Measurements from ENCODE around the gene CLEC4E. TPM values are rescaled to one million over a fixed set of nuclear protein-coding genes. Genes with fewer than 3 reads are reported as not detected.

Gene CLEC4E
- total and polyA plus RNA-seq, 2 of the 4 experiments (the other 2 are of a cell fraction): not detected

DNA sequence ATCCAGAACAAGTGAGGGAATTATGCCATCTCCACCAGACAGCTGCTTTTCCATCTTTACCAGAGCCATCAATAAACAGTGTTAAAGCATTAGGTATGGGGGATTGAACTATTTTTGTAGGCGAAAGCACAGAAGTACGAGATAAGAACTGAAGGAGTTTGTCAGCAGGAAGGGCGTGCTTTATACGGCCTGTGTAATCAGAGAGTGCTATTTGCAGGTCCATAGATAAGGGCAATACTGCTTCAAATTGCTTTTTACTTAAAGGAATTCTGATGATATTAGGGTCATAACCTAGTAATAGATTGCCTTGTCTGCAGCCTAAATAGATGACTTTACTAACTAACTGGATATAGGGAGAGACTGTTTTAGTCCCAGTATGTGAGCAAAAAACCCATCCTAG is 20.3 kb upstream of the CLEC4E start:
- Histone ChIP-seq H3K9me1 (ENCODE audit: insufficient read depth, low read length) (no peaks in the 10 kb centered on the region), H4K5ac (ENCODE audit: low read depth, low read length) (no peak overlapping the region), H4K20me1 (ENCODE audit: insufficient read depth, low read length) (no peaks in the 10 kb centered on the region), H4K8ac (ENCODE audit: low read depth in 2 of 2, low read length in 2 of 2) (no peak overlapping the region), H2BK20ac (ENCODE audit: low read depth, low read length) (no peak overlapping the region), H3K27ac (ENCODE audit: insufficient read depth, low read length) (no peak overlapping the region), H2BK15ac (ENCODE audit: low read depth, low read length) (no peak overlapping the region), H3K36me3 (ENCODE audit: control insufficient read depth, insufficient read depth, low read length) (no peaks in the 10 kb centered on the region), H3K23ac (ENCODE audit: low read depth, low read length) (no peak overlapping the region), H3K4me1 (ENCODE audit: control insufficient read depth, insufficient read depth, low read length) (no peaks in the 10 kb centered on the region), H3K27me3 (ENCODE audit: control insufficient read depth, insufficient read depth, low read length) (no peaks in the 10 kb centered on the region), H2BK120ac (ENCODE audit: low read depth, low read length) (no peak overlapping the region), H3K9ac (ENCODE audit: low read depth, low read length) (no peak overlapping the region), H3K79me1 (ENCODE audit: low read depth in 1 of 2, low read length in 2 of 2) (no peaks in the 10 kb centered on the region), H2BK5ac (ENCODE audit: low read depth, low read length, poor library complexity, severe bottlenecking) (no peak overlapping the region), H3K14ac (replicated peaks; ENCODE audit: low read depth, low read length) (no peak overlapping the region), H3K9me3 (ENCODE audit: control insufficient read depth, insufficient read depth, low read length) (peaks cover 1% of the 10 kb centered on the region; the same call in 1 of the 2 replicates), H3K4me3 (ENCODE audit: insufficient read depth, low read depth, low read length) (no peak overlapping the region), H3K4me2 (ENCODE audit: low read depth, low read length) (no peak overlapping the region), H3K18ac (ENCODE audit: low read depth, low read length) (no peak overlapping the region), H3K4ac (ENCODE audit: low read depth, low read length) (no peak overlapping the region), H2AK5ac (ENCODE audit: low read depth, low read length) (no peak overlapping the region), H3K56ac (ENCODE audit: extremely low read depth, insufficient read depth, low read length) (no peak overlapping the region), H2AFZ (replicated peaks; ENCODE audit: low read length, poor library complexity) (no peak overlapping the region), H4K91ac (ENCODE audit: insufficient read depth, low read depth, low read length) (no peak overlapping the region), H2AK9ac (replicated peaks; ENCODE audit: low read depth, low read length, poor library complexity) (no peak overlapping the region)
- TF ChIP-seq, protein P1, sequence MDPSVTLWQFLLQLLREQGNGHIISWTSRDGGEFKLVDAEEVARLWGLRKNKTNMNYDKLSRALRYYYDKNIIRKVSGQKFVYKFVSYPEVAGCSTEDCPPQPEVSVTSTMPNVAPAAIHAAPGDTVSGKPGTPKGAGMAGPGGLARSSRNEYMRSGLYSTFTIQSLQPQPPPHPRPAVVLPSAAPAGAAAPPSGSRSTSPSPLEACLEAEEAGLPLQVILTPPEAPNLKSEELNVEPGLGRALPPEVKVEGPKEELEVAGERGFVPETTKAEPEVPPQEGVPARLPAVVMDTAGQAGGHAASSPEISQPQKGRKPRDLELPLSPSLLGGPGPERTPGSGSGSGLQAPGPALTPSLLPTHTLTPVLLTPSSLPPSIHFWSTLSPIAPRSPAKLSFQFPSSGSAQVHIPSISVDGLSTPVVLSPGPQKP (IDR thresholded peaks at IDR 0.05; ENCODE audit: borderline replicate concordance, low read depth, low read length): no peak
- no peak for TF ChIP-seq CHD1 (IDR thresholded peaks at IDR 0.05; ENCODE audit: low read depth, low read length)
- no peak for TF ChIP-seq RCOR1 (IDR thresholded peaks at IDR 0.05; ENCODE audit: insufficient replicate concordance, low read length)
- no TSS peak for BruUV-seq (replicated peaks)
- ATAC-seq (ENCODE audit: low read depth) (no peak), DNase-seq (no peak)
- ChIA-PET CTCF (interaction anchor here (2.2 kb wide), 1 partner anchor 17 kb away, joined by 6 read pairs; no protein-coding TSS in a partner anchor), POLR2A (ENCODE audit: unreplicated experiment) (no interaction called here)
- dilution Hi-C loops (cut with HindIII; ENCODE audit: low sequenced_read_pairs, unreplicated experiment): no loop called here
- in situ Hi-C loops (cut with MboI; ENCODE audit: low sequenced_read_pairs): no loop called here
- intact Hi-C loops (cut with micrococcal nuclease): no loop called here
- 49% methylated on average over 3 of the region's 4 CpGs; no CpG with 5 or more reads in 1 of the 2 experiments for WGBS, 2 experiments (ENCODE audit: extremely low coverage in 2 of 2, insufficient read length in 1 of 2)

Data from IMR-90 (cell line).